RCC 7860 (cell line): ENCODE results near the gene SOCS6.
"Not testable (repeated sequence)": the region's sequence is repeated elsewhere in the genome, so short reads cannot be mapped to it uniquely, and the experiment has no call there.

ENCODE experiments used
- DNase-seq: peaks from one replicate; pipeline ENCODE4 v3.0.0-alpha.2; 2015; ENCODE audit warnings: low spot score
- FAIRE-seq: peaks from 2 replicates; lab custom pipeline; 2012; peaks lifted over from hg19 to GRCh38; lab: Jason Lieb, UNC

The SOCS6 gene, protein sequence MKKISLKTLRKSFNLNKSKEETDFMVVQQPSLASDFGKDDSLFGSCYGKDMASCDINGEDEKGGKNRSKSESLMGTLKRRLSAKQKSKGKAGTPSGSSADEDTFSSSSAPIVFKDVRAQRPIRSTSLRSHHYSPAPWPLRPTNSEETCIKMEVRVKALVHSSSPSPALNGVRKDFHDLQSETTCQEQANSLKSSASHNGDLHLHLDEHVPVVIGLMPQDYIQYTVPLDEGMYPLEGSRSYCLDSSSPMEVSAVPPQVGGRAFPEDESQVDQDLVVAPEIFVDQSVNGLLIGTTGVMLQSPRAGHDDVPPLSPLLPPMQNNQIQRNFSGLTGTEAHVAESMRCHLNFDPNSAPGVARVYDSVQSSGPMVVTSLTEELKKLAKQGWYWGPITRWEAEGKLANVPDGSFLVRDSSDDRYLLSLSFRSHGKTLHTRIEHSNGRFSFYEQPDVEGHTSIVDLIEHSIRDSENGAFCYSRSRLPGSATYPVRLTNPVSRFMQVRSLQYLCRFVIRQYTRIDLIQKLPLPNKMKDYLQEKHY

DNA sequence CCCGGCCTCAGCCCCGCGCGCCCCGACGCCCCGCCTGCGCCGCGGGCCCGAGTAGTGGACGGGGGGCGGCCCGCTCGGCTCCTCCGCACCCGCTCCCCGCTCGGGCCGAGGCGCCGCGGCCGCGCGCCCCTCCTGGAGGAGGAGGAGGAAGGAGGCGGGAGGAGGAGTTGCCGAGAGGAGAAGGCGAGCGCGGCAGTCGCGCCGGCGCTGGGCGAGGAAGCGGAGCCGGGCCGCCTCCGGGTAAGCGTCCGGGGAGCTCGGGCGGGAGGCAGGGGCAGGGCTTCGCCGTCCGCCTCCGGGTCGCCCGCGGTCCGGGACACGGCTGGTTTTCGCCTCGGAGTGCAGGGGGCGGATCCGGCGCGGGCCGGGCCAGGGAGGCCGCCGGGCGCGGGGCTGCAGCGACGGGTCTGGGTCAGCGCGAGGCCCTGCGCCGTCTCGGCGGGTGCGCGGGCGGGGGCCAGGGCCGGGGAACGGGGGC lies at the start of gene SOCS6:
TSS of gene SOCS6 (plus strand) at position 195 of the 478 bp plus-strand sequence. CDS start 35,624 bp downstream, outside the sequence.
- FAIRE-seq, result no peak
- peak; percentile 23 for DNase-seq

DNA sequence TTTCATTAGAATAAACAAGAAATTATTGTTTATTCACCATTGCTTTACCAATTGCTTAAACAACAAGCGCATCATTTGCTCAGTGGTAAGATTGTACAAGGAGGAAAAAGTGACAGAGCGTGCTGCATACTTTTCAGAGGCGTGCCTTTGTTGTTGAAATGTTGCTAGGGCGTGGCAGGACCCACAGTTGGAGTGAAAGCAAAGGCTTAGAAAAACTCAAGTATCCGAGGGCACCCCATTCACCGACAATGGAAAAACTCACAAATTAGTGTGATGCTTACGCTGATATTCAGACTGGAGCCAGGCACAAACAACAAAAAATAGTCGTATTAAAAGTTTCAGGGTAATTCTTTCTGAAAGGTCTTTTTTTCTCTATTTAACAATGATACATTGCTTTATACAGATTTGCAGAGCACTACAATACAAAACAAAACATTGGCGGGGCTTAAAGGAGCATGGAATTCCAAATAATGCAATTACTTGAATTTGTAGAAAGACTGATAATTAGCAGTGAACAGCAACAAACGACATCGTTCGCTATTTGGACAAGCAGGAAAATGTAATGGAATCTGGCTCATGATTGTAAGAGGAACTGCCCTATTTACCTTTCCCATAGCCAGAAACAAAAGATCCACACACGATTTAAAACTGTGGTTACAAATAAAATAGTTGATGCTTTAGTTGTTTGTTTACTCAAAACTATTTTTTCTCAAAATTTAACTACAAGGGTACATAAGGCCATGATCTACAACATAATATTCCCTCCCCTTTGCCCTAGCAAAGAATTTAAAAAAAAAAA lies 45.5 kb upstream of the SOCS6 start:
- no peak for FAIRE-seq
- no peak for DNase-seq

DNA sequence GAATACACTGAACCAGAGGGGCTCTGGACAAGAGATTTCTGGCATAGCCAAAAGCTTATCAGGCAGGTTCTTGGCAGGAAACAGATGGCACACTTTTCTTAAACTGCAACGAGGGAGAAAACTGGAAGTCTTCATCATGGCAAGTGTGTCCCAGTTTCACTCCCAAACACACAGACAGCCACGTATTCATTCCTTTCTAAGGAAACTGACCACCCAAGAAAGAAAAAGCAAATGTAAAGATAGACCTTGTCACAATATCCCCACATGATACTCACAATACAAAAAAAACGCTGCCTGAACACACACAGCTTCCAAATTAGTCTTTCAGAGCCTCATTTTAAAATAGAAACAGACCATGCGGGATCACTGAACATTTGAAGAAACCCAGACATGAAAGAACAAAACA lies 42.8 kb upstream of the SOCS6 start:
- FAIRE-seq (no peak), DNase-seq (no peak)

DNA sequence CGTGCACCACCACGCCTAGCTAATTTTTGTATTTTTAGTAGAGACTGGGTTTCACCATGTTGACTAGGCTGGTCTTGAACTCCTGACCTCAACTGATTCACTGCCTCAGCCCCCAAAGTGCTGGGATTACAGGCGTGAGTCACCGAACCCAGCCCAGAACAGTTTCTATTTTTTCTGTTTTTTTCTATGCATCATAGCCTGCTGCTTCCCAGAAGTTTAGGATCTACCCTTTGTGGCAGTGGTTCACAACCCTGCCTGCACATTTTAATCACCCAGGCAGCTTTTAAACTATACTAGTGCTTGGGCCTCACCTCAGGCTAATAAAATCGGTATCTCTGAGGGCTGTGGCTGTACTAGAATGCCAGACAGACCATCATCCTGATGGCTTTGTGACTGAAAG lies 39.7 kb upstream of the SOCS6 start:
- DNase-seq (no peak), FAIRE-seq (no peak)

GRCh38 chr18:70249861-70250260 lies 39.0 kb upstream of the SOCS6 start:
- not testable (repeated sequence) for DNase-seq, FAIRE-seq

- DNase-seq, result no peak
- FAIRE-seq, result no peak
Observed at GRCh38 chr18:70250781-70251180, 38.1 kb upstream of the SOCS6 start.

DNA sequence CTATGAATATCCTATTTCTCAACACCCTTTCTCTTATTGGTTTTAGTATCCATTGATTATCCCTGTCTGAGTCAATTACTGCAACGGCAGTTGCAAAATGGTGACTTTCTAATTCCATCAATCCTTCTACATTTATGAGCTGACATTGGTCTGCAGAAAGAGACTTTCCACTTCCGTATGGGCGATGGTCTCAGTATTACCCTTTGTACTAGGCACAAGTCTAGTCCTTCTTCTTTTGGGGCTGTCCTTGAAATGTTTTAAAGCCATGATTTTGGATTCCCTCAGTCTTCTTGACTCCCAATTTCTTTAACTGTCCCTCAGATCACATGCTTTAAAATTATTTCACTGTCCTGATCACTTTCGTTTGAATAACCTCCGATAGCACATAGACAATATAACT lies 32.7 kb upstream of the SOCS6 start:
- no peak for DNase-seq
- FAIRE-seq, result no peak

DNA sequence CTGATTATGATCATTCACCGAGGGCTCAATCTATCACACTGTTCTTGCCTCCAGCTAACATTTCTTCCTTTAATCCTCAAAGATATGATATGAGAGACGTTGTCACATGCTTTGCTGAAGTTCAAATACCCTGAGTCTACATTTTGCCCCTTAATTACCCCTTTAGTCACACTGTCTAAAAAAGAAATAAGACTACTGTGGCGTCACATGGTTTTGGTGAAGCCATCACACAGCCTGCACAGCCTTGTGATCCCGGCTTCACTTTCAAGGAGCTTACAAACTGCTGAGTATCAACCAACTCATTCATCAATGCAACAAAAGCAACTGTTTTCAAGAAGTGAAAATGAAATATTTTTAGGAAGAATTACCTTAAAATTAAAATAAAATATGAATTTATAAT lies 31.9 kb upstream of the SOCS6 start:
- DNase-seq (no peak), FAIRE-seq (no peak)

DNA sequence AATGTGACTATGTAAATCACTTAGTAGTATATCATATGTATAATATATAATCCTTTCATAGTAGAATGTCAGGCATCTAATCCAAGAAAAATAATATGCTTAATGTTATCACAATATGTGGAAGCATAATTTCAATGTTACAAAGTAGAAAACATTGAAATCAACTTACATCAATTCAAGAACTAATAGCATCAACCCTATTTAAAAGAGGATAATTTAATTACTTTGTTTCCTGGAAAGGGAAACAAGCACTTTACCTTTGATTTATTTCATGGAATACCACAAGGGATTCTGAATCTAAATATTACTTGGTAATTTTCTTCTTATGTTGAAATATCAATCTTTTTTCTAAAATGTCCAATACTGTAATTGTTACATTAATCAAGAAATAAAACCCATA lies 30.6 kb upstream of the SOCS6 start:
- no peak for FAIRE-seq
- no peak for DNase-seq

GRCh38 chr18:70260683-70261082 lies 28.2 kb upstream of the SOCS6 start:
- DNase-seq (no peak), FAIRE-seq (no peak)

DNA sequence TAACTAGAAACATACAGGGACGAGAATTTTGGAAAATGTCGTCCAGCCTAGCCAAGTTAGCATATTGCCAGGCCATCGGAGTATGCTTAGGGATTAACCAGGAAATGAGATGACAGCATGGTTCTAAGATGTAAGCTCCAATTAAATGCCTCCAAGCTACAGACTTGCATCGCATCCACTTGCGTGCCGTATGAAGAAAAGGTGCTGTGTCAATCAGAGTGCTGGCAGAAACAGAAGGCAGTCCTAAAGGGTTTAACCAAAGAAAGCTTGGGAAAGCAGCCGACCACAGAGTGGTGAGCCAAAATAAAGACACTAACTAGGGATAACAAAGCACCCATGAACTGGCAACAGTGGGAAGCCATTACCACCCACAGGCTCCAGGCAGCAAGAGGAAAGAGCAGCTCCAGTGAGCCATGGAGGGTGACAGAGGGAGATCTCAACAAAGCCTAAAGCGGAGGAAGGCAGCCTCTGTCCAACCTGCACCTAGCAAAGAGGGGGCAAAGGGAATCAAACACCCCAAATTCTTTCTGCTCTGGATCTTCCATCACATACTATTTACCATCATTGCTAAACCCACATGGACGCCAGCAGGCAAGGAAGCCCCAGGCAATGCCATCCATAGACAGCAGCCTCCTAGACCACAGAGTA lies 27.6 kb upstream of the SOCS6 start:
- DNase-seq (no peak), FAIRE-seq (no peak)

DNA sequence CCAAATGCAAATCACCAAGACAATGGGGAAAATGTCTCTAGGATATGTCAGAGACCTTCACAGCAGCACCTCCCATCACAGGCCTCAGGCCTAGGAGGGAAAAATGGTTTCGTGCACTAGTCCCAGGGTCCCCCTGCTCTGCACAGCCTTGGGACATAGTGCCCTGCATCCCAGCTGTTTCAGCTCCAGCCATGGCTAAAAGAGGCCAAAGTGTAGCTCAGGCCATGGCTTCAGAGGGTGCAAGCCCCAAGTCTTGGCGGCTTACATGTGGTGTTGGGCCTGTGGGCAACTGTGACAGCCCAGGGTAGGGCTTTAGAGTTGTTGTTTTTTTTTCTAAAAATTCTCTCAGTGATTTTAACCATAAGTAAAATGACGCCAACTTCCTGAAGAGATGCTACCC lies 25.5 kb upstream of the SOCS6 start:
- DNase-seq (no peak), FAIRE-seq (no peak)

- no peak for DNase-seq
- FAIRE-seq, result no peak
Observed at GRCh38 chr18:70271742-70272141, 17.1 kb upstream of the SOCS6 start.

DNA sequence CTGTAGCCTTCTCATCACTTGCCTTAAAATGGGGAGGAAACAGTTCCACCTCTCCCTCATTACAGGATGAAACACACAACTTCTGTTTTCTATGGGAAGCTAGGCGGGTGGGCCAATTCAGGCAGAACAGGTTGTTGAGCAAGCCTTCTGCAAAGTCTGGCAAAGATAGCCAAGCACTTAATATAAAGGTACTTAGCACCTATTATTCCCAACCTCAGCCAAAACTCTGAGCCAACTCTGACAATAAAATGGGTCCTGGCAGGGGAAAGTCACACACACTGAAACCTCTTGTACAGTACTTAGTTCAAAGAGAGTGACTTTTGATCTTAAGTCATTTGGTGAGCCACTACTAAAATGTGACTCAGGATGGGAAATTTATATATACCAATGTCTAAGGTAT lies 15.8 kb upstream of the SOCS6 start:
- no peak for FAIRE-seq
- no peak for DNase-seq

GRCh38 chr18:70276416-70277191 lies 12.2 kb upstream of the SOCS6 start:
- FAIRE-seq (no peak), DNase-seq (no peak)

- no peak for DNase-seq
- no peak for FAIRE-seq
Observed at GRCh38 chr18:70279470-70279869, 9.4 kb upstream of the SOCS6 start.

DNA sequence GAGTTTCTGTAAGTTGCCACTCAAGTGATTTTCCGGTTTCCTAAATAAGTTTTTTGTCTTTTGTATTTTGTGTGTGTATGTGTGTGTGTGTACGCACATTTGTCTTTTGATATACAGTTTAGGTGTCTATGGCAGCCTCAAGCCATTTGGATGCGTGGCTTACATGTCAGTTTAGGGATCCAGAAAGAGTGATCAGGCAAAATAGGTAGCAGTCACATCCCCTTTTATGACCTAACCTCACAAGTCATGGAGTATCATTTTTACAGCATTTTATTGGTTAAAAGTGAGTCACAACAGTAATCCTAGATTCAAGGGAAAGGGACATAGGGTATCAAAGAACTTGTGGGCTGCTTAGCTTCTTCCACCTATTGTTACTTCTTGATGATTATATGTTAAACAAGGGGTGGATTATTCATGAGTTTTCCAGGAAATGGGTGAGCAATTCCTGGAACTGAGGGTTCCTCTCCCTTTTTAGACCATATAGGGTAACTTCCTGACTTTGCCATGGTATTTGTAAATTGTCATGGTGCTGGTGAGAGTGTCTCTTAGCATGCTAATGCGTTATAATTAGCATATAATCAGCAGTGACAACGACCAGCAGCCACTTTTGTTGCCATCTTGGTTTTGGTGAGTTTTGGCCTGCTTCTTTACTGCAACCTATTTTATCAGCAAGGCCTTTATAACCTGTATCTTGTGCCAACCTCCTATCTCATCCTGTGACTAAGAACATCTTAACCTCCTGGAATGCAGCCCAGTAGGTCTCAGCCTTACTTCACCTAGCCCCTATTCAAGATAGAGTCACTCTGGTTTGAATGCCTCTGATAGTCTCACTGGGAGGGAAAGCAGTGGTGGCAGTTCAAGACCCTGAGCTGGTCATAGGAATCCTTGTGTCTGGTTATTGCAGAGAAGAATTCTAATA lies 8.6 kb upstream of the SOCS6 start:
- FAIRE-seq (peak; percentile 78), DNase-seq (peak; percentile 84)

- no peak for DNase-seq
- FAIRE-seq, result no peak
Observed at GRCh38 chr18:70284976-70285620, 3.7 kb upstream of the SOCS6 start.

GRCh38 chr18:70287731-70288130 lies 1.1 kb upstream of the SOCS6 start:
- FAIRE-seq (no peak), DNase-seq (no peak)
